ENCODE data around the gene APOD. TPM values are rescaled to one million over a fixed set of nuclear protein-coding genes. Genes with fewer than 3 reads are reported as not detected.
A peak's percentile ranks its signal among the peaks of the same experiment; 100 is the strongest.

The APOD gene
- total and polyA plus RNA-seq, 2 experiments from 2014 or later: 0.24 TPM; not detected in 1

DNA sequence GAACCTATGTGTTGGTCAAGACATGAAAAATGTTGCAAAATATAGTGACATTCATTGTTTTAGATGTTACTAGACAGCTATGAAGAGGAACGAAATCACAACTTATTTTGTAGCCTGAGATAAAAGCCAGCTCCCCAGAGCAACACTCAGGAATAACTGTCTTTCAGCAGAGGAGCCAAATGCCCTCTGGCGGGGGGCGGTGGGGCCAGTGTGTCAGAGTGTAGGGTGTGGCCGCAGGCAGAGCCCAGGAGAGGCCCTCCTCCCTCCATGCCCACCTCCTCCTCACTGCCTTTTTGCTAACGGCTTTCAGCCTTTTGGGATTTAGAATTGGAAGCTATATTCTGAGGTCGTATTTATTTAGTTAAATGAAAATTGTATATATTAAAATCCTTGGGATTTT, 16.9 kb downstream of the APOD start:
- peaks cover 21% of the 10 kb centered on the region for H3K4me1 ChIP-seq (ENCODE audit: low read depth)
- no peaks in the 10 kb centered on the region for H3K36me3 ChIP-seq
- TF ChIP-seq CTCF (IDR thresholded peaks at IDR 0.05; ENCODE audit: low read depth, low read length): peak; percentile 10
- no peaks in the 10 kb centered on the region for H3K9me3 ChIP-seq (ENCODE audit: low read depth)
- no peak overlapping the region for H3K4me3 ChIP-seq
- H3K27me3 ChIP-seq: no peaks in the 10 kb centered on the region
- no peak overlapping the region for H3K27ac ChIP-seq
- no peak for DNase-seq (ENCODE audit: low read depth in 1 of 2, low spot score in 1 of 2)

- TF ChIP-seq CTCF (IDR thresholded peaks at IDR 0.05; ENCODE audit: low read depth, low read length): no peak
Observed at GRCh38 chr3:195565716-195566115, 18.0 kb downstream of the APOD start.

DNA sequence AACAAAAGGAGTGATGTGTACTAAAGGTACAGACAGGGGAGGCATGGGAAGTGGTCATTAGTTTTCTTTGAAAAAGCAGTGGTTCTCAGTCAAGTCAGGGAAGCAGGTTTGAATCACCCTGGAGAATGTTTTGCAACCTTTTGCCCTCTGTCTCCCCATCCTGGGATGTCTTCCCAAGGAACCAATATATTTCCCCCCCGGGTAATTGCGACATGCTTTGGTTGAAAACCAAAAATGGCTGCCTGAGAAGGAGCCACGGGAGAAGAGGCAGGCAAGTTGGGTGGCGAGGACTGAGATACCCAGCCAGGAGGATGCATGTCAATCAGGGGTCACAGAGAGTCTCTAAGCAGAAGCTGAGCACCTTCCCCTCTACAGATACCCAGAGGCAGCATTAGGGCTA, 20.4 kb downstream of the APOD start:
- no peaks in the 10 kb centered on the region for H3K9me3 ChIP-seq (ENCODE audit: low read depth)
- DNase-seq (ENCODE audit: low read depth in 1 of 2, low spot score in 1 of 2): peak in 1 of 2 donors; percentile 11

More at GRCh38 chr3:195565716-195566115, 18.0 kb downstream of the APOD start:
- H3K4me1 ChIP-seq (ENCODE audit: low read depth): peaks cover 14% of the 10 kb centered on the region
- no peak for DNase-seq (ENCODE audit: low read depth in 1 of 2, low spot score in 1 of 2)
- H3K4me3 ChIP-seq: no peak overlapping the region
- no peaks in the 10 kb centered on the region for H3K27me3 ChIP-seq
- H3K9me3 ChIP-seq (ENCODE audit: low read depth): no peaks in the 10 kb centered on the region
- H3K27ac ChIP-seq: no peak overlapping the region
- H3K36me3 ChIP-seq: no peaks in the 10 kb centered on the region

DNA sequence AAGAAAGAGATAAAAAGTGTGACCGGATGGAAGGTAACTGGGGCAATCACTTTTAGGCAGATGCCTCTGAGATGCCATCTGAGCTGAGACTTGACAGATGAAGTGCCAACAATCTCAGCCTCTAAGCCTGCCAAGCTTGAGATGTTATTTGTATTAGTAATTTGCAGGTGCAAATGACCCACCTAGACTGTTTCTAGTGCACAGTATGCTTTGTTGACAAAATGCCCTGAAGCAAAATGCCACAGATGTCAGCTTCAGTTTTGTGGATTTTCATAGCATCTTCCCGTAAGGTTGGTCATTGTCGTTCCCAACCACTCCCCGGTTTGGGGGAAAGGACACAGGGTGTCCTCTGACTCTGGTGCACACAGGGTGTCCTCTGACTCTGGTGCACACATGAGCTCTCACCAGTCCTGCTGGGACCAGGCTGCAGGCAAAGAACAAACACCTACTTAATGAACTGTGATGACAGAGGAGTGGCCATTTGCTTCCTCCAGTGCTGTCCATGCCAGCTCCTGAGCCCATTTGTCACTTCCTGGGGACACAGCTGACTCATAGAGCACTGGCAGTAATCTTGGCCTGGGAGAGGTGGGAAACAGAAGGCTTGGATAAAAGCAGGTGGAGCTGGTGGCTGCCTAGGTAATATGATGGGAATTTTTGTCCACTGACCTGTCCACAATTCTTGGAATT, 23.9 kb downstream of the APOD start:
- TF ChIP-seq CTCF (IDR thresholded peaks at IDR 0.05; ENCODE audit: low read depth, low read length): no peak
- no peak overlapping the region for H3K4me3 ChIP-seq
- H3K27ac ChIP-seq: no peak overlapping the region
- H3K9me3 ChIP-seq (ENCODE audit: low read depth): no peaks in the 10 kb centered on the region
- no peaks in the 10 kb centered on the region for H3K4me1 ChIP-seq (ENCODE audit: low read depth)
- no peaks in the 10 kb centered on the region for H3K27me3 ChIP-seq
- DNase-seq (ENCODE audit: low read depth in 1 of 2, low spot score in 1 of 2): no peak
- H3K36me3 ChIP-seq: no peaks in the 10 kb centered on the region

More for the DNA sequence above, 20.4 kb downstream of the APOD start:
- Histone ChIP-seq H3K27me3 (no peaks in the 10 kb centered on the region), H3K4me3 (no peak overlapping the region), H3K36me3 (no peaks in the 10 kb centered on the region), H3K4me1 (ENCODE audit: low read depth) (peaks cover 5% of the 10 kb centered on the region), H3K27ac (no peak overlapping the region)
- TF ChIP-seq CTCF (IDR thresholded peaks at IDR 0.05; ENCODE audit: low read depth, low read length): no peak

- Histone ChIP-seq H3K27me3 (no peaks in the 10 kb centered on the region), H3K27ac (no peak overlapping the region), H3K4me1 (ENCODE audit: low read depth) (no peaks in the 10 kb centered on the region), H3K9me3 (ENCODE audit: low read depth) (no peaks in the 10 kb centered on the region), H3K36me3 (no peaks in the 10 kb centered on the region), H3K4me3 (no peak overlapping the region)
- peak; percentile 63 to 67 for DNase-seq (ENCODE audit: low read depth in 1 of 2, low spot score in 1 of 2)
- TF ChIP-seq CTCF (IDR thresholded peaks at IDR 0.05; ENCODE audit: low read depth, low read length): peak; percentile 48
Observed at GRCh38 chr3:195558602-195559001, 25.1 kb downstream of the APOD start.

Data from cardiac muscle cell (in vitro differentiated cells and primary cell).